Upper lobe of right lung (tissue), 1 donor: Measurements from ENCODE around the gene KRTAP9-6. TPM values are rescaled to one million over a fixed set of nuclear protein-coding genes. Genes with fewer than 3 reads are reported as not detected.

Experiments used
- ATAC-seq: fragments of 200-7000 bp; cut with Tn5 transposase; one replicate; pipeline ENCODE4 v1.9.1; 2020; ENCODE audit warnings: mild to moderate bottlenecking, moderate library complexity
- DNase-seq: peaks from one replicate; pipeline ENCODE4 v3.0.0-alpha.2; 2020
- H3K27ac ChIP-seq: fragments of 200-600 bp; one replicate; pipeline ENCODE4 v1.8.0; 2022
- H3K27me3 ChIP-seq: fragments of 200-600 bp; one replicate; pipeline ENCODE4 v1.8.0; 2022; ENCODE audit warnings: mild to moderate bottlenecking
- H3K36me3 ChIP-seq: fragments of 200-600 bp; one replicate; pipeline ENCODE4 v1.8.0; 2022
- H3K4me1 ChIP-seq: fragments of 200-600 bp; one replicate; pipeline ENCODE4 v1.8.0; 2022
- H3K4me3 ChIP-seq: fragments of 200-600 bp; one replicate; pipeline ENCODE4 v1.8.0; 2022; ENCODE audit warnings: mild to moderate bottlenecking
- H3K9me3 ChIP-seq: fragments of 200-600 bp; one replicate; pipeline ENCODE4 v1.8.0; 2022
- intact Hi-C: fragments of 100-400 bp; cut with DNase I; formaldehyde crosslinking; loops from one replicate; pipeline ENCODE4 v1.11.0; 2022
- total RNA-seq: library from RNA; stranded (reverse); fragmentation: NEBNext Ultra II Directional; extraction: Animal tissue kit (Norgen Biotek cat#: 25700); gene quantifications from one replicate; pipeline ENCODE4 v1.2.1, GENCODE V29; 2021
- TF ChIP-seq, protein P1 (sequence below): fragments of 200-600 bp; IDR thresholded peaks from one replicate; pipeline ENCODE4 v1.8.0; 2022; ENCODE audit warnings: antibody characterized with exemption
- donor health status: DM: no; HTN: yes; CAD: no; lungs with severe emphysema.

The KRTAP9-6 gene
- total RNA-seq, 1 donor from 2014 or later = not detected

DNA sequence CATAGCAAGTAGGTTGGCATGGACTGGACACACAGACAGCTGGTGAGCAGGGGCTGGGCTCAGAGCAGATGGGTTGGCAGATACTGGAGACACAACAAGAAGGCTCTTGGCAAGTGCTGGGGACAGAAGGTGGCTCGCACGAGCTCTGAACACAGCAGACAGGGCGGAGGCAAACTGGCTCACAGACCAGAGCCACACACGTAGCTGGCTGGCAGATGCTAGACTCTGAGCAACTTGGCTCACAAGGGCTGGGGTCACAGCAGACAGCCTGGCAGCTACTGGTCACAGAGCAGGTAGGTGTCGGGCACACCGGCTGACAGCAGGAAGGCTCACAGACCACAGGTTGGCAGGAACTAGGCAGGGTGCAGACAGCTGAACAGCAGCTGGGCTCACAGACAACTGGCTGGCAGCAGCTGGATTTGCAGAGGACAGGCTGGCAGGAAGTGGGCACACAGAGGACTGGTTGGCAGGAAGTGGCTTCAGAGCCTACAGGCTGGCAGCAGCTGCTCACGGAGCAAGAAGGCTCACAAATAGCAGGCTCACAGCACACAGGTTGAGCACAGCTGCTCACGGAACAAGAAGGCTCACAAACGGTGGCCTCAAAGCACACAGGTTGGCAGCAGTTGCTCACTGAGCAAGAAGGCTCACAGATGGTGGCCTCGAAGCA is 43.2 kb downstream of the KRTAP9-6 start:
- intact Hi-C loops = no loop called here
- Histone ChIP-seq H3K4me3 (no peak overlapping the region), H3K27me3 (no peaks in the 10 kb centered on the region), H3K36me3 (no peaks in the 10 kb centered on the region), H3K9me3 (no peaks in the 10 kb centered on the region), H3K4me1 (peaks cover 3% of the 10 kb centered on the region), H3K27ac (peak overlapping the region; percentile 49)
- DNase-seq (peak; percentile 65), ATAC-seq (peak; percentile 75)
- TF ChIP-seq, protein P1, sequence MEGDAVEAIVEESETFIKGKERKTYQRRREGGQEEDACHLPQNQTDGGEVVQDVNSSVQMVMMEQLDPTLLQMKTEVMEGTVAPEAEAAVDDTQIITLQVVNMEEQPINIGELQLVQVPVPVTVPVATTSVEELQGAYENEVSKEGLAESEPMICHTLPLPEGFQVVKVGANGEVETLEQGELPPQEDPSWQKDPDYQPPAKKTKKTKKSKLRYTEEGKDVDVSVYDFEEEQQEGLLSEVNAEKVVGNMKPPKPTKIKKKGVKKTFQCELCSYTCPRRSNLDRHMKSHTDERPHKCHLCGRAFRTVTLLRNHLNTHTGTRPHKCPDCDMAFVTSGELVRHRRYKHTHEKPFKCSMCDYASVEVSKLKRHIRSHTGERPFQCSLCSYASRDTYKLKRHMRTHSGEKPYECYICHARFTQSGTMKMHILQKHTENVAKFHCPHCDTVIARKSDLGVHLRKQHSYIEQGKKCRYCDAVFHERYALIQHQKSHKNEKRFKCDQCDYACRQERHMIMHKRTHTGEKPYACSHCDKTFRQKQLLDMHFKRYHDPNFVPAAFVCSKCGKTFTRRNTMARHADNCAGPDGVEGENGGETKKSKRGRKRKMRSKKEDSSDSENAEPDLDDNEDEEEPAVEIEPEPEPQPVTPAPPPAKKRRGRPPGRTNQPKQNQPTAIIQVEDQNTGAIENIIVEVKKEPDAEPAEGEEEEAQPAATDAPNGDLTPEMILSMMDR = no peak

DNA sequence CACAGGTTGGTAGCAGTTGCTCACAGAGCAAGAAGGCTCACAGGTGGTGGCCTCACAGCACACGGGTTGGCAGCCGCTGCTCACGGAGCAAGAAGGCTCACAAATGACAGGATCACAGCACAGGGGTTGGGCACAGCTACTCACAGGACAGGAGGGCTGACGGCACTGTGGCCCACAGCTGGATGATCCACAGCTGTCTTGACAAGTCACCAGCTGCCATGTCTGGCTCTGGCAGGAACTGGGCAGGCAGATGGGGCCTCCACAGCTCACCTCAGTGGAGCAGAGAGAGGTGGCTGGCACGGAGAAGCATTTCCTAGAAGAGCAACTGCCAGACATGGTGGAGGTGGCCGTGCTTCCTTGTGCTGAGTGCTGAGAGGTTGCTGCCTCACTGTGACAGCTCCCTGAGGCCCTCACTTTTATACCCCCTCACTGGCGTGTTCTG is 43.8 kb downstream of the KRTAP9-6 start, which contains the start of gene KRTAP16-1:
Gene KRTAP16-1 (minus strand): TSS at position 392 of the 442 bp plus-strand sequence. CDS start 56 bp downstream, at position 336.
- Histone ChIP-seq H3K36me3 (no peaks in the 10 kb centered on the region), H3K27ac (peak within 1 kb of the TSS; percentile 49), H3K9me3 (no peaks in the 10 kb centered on the region), H3K27me3 (no peaks in the 10 kb centered on the region), H3K4me1 (peaks cover 3% of the 10 kb centered on the region), H3K4me3 (no peak within 1 kb of the TSS)
- DNase-seq (no peak), ATAC-seq (peak; percentile 44)
- intact Hi-C loops = no loop called here
- TF ChIP-seq, protein P1 = no peak

DNA sequence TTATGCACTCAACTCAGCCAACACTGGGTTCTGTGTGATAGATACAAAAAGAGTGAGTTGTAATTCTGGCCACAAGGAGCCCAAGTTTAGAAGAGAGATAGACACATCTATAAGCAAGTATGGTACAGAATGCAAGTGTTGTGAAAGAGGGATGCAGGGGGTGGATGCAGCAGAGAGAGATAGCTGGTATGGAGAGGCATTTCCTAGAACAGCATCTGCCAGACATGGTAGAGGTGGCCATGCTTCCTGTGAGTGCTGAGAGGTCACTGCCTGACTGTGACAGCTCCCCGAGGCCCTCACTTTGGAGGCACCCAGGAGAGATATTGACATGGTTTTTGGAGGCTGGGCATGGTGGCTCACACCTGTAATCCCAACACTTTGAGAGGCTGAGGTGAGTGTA is 45.9 kb downstream of the KRTAP9-6 start:
- Histone ChIP-seq H3K9me3 (no peaks in the 10 kb centered on the region), H3K27ac (no peak overlapping the region), H3K27me3 (no peaks in the 10 kb centered on the region), H3K4me1 (peaks cover 3% of the 10 kb centered on the region), H3K36me3 (no peaks in the 10 kb centered on the region), H3K4me3 (no peak overlapping the region)
- intact Hi-C loops = no loop called here
- DNase-seq (no peak), ATAC-seq (no peak)
- TF ChIP-seq, protein P1 = no peak

DNA sequence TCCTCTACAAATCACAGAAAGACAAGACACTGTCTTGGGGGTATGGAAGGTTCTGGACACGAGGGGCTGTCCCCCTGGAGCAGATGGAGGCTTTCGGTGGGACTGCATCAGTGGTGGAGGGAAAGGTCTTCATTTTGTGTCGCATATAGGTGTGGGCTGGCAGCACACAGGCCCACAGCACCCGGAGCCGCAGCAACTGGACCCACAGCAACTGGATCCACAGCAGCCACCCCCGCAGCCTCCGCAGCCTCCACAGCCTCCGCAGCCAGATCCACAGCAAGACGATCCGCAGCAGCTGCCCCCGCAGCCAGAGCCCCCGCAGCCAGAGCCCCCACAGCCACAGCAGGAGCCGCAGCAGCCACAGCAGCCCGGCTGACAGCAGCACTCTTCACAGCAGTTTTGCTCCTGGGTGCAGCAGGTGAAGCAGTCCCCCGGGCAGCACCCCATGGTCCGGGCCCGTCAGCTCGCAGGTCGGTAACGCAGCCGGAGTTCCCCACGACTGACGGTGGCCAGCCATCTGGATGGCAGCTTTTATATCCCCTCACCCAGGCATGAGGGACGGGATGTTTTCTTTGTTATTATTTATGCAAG is 50.1 kb downstream of the KRTAP9-6 start, which contains the start of gene KRTAP17-1:
Gene KRTAP17-1 (minus strand): TSS at position 507 of the 591 bp plus-strand sequence. CDS start 60 bp downstream, at position 447.
- H3K9me3 ChIP-seq = no peaks in the 10 kb centered on the region
- H3K4me3 ChIP-seq = no peak within 1 kb of the TSS
- no peaks in the 10 kb centered on the region for H3K4me1 ChIP-seq
- no peak for DNase-seq
- H3K27me3 ChIP-seq = no peaks in the 10 kb centered on the region
- intact Hi-C loops = no loop called here
- ATAC-seq = no peak
- H3K27ac ChIP-seq = no peak within 1 kb of the TSS
- H3K36me3 ChIP-seq = no peaks in the 10 kb centered on the region
- TF ChIP-seq, protein P1 = no peak

Other genes starting within 250 kb of the KRTAP9-6 start
- not detected for gene KRTAP1-5, start 238.2 kb upstream of the KRTAP9-6 start, total RNA-seq
- gene KRTAP1-4, start 235.2 kb upstream of the KRTAP9-6 start, total RNA-seq = not detected
- gene KRTAP1-3, start 230.5 kb upstream of the KRTAP9-6 start, total RNA-seq = not detected
- not detected for gene KRTAP1-1, start 223.9 kb upstream of the KRTAP9-6 start, total RNA-seq
- gene KRTAP2-1, start 218.1 kb upstream of the KRTAP9-6 start, total RNA-seq = not detected
- gene KRTAP2-2, start 210.1 kb upstream of the KRTAP9-6 start, total RNA-seq = not detected
- not detected for gene KRTAP2-3, start 205.3 kb upstream of the KRTAP9-6 start, total RNA-seq
- gene KRTAP2-4, start 199.5 kb upstream of the KRTAP9-6 start, total RNA-seq = not detected
- not detected for gene KRTAP4-7, start 181.2 kb upstream of the KRTAP9-6 start, total RNA-seq
- gene KRTAP4-8, start 167.2 kb upstream of the KRTAP9-6 start, total RNA-seq = not detected
- not detected for gene KRTAP4-16, start 163.2 kb upstream of the KRTAP9-6 start, total RNA-seq
- not detected for gene KRTAP4-9, start 160.0 kb upstream of the KRTAP9-6 start, total RNA-seq
- gene KRTAP4-11, start 147.0 kb upstream of the KRTAP9-6 start, total RNA-seq = not detected
- not detected for gene KRTAP4-12, start 141.2 kb upstream of the KRTAP9-6 start, total RNA-seq
- not detected for gene KRTAP4-6, start 124.8 kb upstream of the KRTAP9-6 start, total RNA-seq
- not detected for gene KRTAP4-5, start 115.6 kb upstream of the KRTAP9-6 start, total RNA-seq
- not detected for gene KRTAP4-4, start 104.6 kb upstream of the KRTAP9-6 start, total RNA-seq
- not detected for gene KRTAP4-3, start 97.2 kb upstream of the KRTAP9-6 start, total RNA-seq
- gene KRTAP4-2, start 87.2 kb upstream of the KRTAP9-6 start, total RNA-seq = not detected
- not detected for gene KRTAP4-1, start 80.5 kb upstream of the KRTAP9-6 start, total RNA-seq
- gene KRTAP9-1, start 75.5 kb upstream of the KRTAP9-6 start, total RNA-seq = not detected
- gene KRTAP9-2, start 38.7 kb upstream of the KRTAP9-6 start, total RNA-seq = not detected
- not detected for gene KRTAP9-3, start 32.9 kb upstream of the KRTAP9-6 start, total RNA-seq
- not detected for gene KRTAP9-8, start 27.4 kb upstream of the KRTAP9-6 start, total RNA-seq
- not detected for gene KRTAP9-4, start 15.7 kb upstream of the KRTAP9-6 start, total RNA-seq
- not detected for gene KRTAP9-9, start 10.0 kb upstream of the KRTAP9-6 start, total RNA-seq
- gene KRTAP9-7, start 10.3 kb downstream of the KRTAP9-6 start, total RNA-seq = not detected
- gene KRTAP29-1, start 37.5 kb downstream of the KRTAP9-6 start, total RNA-seq = not detected
- gene KRTAP16-1, start 43.9 kb downstream of the KRTAP9-6 start, total RNA-seq = not detected
- gene KRTAP17-1, start 50.3 kb downstream of the KRTAP9-6 start, total RNA-seq = not detected
- not detected for gene KRT33A, start 85.5 kb downstream of the KRTAP9-6 start, total RNA-seq
- gene KRT33B, start 104.4 kb downstream of the KRTAP9-6 start, total RNA-seq = not detected
- not detected for gene KRT34, start 116.9 kb downstream of the KRTAP9-6 start, total RNA-seq
- gene KRT31, start 132.2 kb downstream of the KRTAP9-6 start, total RNA-seq = not detected
- gene KRT37, start 159.2 kb downstream of the KRTAP9-6 start, total RNA-seq = not detected
- gene KRT38, start 175.6 kb downstream of the KRTAP9-6 start, total RNA-seq = not detected
- not detected for gene KRT32, start 202.0 kb downstream of the KRTAP9-6 start, total RNA-seq
- not detected for gene KRT35, start 215.8 kb downstream of the KRTAP9-6 start, total RNA-seq
- not detected for gene KRT36, start 224.5 kb downstream of the KRTAP9-6 start, total RNA-seq
- 5.5 TPM for gene KRT13, start 240.2 kb downstream of the KRTAP9-6 start, total RNA-seq